ENCODE data around the gene IGFL4.

IGFL4 gene

DNA sequence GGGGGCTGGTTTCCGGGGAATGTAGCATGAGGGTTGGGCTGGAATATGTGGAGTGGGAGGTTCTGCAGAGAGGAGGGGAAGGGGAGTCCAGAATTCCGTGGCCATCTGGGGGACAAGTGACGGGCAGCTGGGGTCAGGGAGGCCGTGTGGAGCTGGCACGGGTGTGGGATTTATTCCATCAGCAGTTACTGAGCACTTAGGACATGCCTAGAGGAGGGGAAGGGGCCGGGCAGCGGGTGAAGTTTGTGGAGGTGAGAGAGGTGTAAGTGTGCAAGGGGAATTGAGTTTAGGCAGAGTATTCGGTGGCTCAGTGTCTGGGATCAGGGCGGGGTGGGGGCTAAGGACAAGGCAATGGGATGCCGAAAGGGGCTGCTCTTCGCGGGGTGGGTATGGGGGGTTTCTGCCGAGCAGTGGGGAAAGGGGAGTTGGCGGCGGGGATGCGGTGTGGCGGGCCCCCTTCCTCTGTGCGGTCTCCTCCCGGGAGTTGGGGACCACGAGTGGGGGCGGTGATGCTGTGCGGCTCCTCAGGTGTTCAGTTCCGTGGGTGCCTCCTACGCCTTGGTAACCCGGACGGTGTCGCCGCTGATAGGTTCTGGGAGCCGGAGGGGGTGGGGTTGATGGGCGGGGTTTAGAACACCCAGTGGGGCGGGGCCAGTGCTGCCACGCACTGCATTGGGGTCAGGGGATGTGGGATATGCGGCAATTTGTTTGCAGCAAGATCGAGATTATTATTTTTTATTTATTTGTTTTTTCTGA lies 40.1 kb downstream of the IGFL4 start:
- H3K4me1 Mint-ChIP-seq (ENCODE audit: low read depth): peaks cover 28% of the 10 kb centered on the region
- H3K27ac Mint-ChIP-seq: peak overlapping the region; percentile 50
- H3K9me3 Mint-ChIP-seq: no peaks in the 10 kb centered on the region
- peak overlapping the region; percentile 81 for H3K4me3 Mint-ChIP-seq
- peaks cover 14% of the 10 kb centered on the region for H3K36me3 Mint-ChIP-seq (ENCODE audit: low read depth)
- H3K27me3 Mint-ChIP-seq (ENCODE audit: low read depth): peaks cover 4% of the 10 kb centered on the region
- peak; percentile 47 for DNase-seq (ENCODE audit: low spot score)

DNA sequence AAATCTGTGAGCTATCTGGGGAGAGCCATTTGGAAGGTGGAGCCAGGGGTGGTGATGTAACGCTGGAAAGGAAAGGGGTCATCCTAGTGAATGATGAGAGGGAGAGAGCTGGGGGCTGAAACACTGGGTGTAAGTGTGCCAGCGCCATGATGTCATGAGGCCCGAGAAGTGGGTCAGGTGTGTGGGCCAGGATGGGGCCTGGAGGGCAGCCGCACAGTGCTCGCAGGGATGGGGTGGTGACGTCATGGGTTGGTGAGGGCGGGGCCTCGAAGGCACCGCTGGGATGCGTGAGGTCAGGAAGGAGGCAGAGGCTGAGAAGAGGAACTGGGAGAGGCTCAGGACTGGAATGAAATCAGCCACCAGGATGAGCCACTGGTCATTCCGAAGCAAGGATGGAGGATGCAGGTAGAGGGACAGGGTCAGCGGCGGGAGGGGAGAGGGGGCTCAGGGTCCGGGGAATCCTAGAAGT lies 41.1 kb downstream of the IGFL4 start:
- DNase-seq (ENCODE audit: low spot score): no peak
- Mint-ChIP-seq H3K36me3 (ENCODE audit: low read depth) (peaks cover 11% of the 10 kb centered on the region), H3K27me3 (ENCODE audit: low read depth) (peaks cover 4% of the 10 kb centered on the region), H3K9me3 (no peaks in the 10 kb centered on the region), H3K4me1 (ENCODE audit: low read depth) (peaks cover 28% of the 10 kb centered on the region), H3K27ac (peak overlapping the region; percentile 55), H3K4me3 (peak overlapping the region; percentile 63)

DNA sequence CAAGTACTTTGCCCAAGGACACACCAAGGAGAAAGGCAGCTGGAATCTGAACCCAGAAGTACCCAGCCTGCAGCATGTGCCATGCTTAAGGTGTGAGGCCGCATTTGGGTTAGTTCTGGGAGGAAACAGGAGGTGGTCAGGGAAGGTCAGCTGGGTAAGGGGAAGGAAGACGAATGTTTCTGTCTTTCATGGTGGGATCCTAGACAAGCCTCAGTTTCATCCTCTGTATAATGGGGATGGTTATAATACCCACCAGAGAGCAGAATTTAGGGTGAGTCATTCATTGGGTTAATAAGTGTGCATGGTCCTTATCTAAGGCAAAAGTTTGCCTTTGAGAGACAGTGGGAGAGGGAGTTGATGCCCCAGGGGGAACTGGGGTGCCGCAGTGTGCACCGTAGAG lies 42.0 kb downstream of the IGFL4 start:
- Mint-ChIP-seq H3K4me3 (no peak overlapping the region), H3K4me1 (ENCODE audit: low read depth) (peaks cover 28% of the 10 kb centered on the region), H3K27ac (no peak overlapping the region), H3K36me3 (ENCODE audit: low read depth) (peaks cover 11% of the 10 kb centered on the region), H3K27me3 (ENCODE audit: low read depth) (peaks cover 4% of the 10 kb centered on the region), H3K9me3 (no peaks in the 10 kb centered on the region)
- DNase-seq (ENCODE audit: low spot score): no peak

DNA sequence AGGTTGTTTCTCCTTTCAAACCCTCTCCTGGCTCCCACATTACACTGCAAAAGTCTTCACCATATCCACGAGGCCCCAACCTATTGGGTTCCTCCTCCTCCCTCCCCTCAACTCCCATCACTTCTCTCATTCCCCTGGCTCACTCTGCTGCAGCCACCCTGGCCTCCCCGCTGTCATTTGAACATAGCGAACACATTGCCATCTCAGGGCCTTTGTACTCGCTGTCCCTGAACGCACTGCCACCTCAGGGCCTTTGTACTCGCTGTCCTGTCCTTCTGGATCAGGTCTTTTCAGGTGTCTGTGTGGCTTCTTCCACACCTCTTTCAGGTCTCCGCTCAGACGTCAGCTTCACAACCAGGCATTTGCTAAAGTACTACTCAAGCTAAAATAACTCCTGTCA lies 43.9 kb downstream of the IGFL4 start:
- Mint-ChIP-seq H3K4me3 (no peak overlapping the region), H3K9me3 (no peaks in the 10 kb centered on the region), H3K4me1 (ENCODE audit: low read depth) (peaks cover 28% of the 10 kb centered on the region), H3K27ac (peak overlapping the region; percentile 22), H3K36me3 (ENCODE audit: low read depth) (peaks cover 10% of the 10 kb centered on the region), H3K27me3 (ENCODE audit: low read depth) (peaks cover 4% of the 10 kb centered on the region)
- no peak for DNase-seq (ENCODE audit: low spot score)

- peaks cover 4% of the 10 kb centered on the region for H3K27me3 Mint-ChIP-seq (ENCODE audit: low read depth)
- no peaks in the 10 kb centered on the region for H3K9me3 Mint-ChIP-seq
- H3K27ac Mint-ChIP-seq: no peak overlapping the region
- peaks cover 26% of the 10 kb centered on the region for H3K4me1 Mint-ChIP-seq (ENCODE audit: low read depth)
- no peak for DNase-seq (ENCODE audit: low spot score)
- no peak overlapping the region for H3K4me3 Mint-ChIP-seq
- peaks cover 10% of the 10 kb centered on the region for H3K36me3 Mint-ChIP-seq (ENCODE audit: low read depth)
Measured at GRCh38 chr19:45995715-45996385, 45.0 kb downstream of the IGFL4 start.

DNA sequence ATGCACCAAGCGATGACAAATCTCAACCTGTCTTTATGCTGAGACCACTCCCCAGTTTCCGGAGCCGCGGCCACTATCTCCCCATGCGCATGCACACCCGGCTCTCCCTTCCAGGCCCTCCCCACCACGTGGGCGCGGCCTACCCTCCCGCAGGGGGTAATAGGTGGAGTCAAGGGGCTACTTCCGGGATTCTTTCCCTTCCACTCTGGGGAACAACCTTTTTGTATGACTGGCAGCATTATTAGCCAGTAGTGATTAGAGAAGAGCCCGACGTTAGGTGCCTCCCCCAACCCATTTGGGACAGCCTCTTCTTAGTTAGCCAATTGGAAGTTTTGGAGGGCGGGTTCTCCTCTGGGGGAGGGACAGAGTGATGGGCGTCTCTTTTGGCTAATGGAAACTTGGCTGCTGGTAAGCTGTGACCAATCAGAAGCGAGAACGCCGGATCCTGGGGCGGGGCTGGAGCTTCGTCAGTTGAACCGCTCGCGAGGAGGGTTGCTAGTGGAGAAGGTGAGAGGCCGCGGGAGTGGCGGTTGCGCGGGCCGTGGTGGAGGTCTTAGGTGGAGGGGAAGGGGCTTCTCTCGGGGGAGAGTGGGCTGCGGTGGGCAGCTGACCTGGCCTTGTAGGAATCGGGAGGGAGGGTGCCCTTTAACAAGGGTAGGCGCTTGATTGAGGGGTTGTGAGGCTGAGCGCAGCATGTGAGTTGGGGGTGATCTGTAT lies 45.6 kb downstream of the IGFL4 start, which contains the start of gene CCDC61:
Gene CCDC61, plus strand, starts transcription at position 470 of the 717 bp plus-strand sequence. CDS start 7,552 bp downstream, outside the sequence.
- Mint-ChIP-seq H3K4me1 (ENCODE audit: low read depth) (peaks cover 20% of the 10 kb centered on the region), H3K27ac (no peak within 1 kb of the TSS), H3K4me3 (no peak within 1 kb of the TSS), H3K27me3 (ENCODE audit: low read depth) (peaks cover 9% of the 10 kb centered on the region), H3K9me3 (no peaks in the 10 kb centered on the region), H3K36me3 (ENCODE audit: low read depth) (peaks cover 10% of the 10 kb centered on the region)
- peak; percentile 94 for DNase-seq (ENCODE audit: low spot score)

DNA sequence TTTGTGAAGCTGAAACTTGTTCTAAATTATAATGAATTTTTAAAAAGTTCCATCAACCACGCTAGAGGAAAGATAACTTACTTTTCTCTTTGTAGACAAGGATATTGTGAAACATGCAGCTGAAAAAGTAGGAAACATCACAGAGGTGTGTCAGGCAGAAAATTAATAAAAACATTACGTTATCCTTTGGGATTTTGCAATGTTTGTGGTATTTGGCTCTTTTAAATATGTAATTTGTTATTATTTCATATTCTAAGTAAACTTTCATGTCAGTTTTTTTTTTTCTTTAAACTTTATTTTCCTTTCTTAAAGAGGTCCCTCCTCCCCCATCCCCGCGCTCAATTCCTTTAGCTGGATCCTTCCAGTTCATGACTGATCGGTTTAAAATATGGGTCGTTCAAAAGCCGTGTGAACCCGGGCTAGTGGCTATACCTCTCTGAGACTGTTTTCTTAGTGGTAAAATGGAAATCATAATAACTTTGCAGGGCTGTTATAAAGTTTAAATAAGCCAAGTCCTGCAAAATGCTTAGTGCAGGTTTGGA lies 46.3 kb downstream of the IGFL4 start:
- H3K27ac Mint-ChIP-seq: no peak overlapping the region
- no peak for DNase-seq (ENCODE audit: low spot score)
- H3K36me3 Mint-ChIP-seq (ENCODE audit: low read depth): peaks cover 7% of the 10 kb centered on the region
- peaks cover 14% of the 10 kb centered on the region for H3K4me1 Mint-ChIP-seq (ENCODE audit: low read depth)
- peaks cover 11% of the 10 kb centered on the region for H3K27me3 Mint-ChIP-seq (ENCODE audit: low read depth)
- H3K9me3 Mint-ChIP-seq: no peaks in the 10 kb centered on the region
- no peak overlapping the region for H3K4me3 Mint-ChIP-seq

DNA sequence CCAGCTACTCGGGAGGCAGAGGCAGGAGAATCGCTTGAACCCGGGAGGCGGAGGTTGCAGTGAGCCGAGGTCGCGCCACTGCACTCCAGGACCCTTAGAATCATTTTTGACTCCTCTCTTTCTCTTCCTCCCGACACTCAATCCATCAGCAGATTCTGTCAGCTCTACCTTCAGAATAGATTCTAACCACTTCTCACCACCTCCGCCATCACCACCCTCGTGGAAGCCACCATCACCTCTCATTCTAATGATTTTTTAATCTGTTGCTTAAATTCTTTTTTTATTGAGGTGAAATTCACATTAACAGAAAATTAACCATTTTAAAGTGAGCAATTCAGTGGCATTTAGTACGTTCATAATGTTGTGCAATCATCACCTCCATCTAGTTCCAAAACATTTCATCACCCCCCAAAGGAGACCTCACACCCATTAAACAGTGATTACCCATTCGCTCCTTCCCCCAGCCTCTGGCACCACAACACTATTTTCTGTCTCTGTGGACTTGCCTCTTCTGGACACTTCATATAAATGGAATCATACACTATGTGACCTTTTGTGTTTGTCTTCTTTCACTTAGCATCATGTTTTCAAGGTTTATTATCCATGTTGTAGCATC lies 50.6 kb downstream of the IGFL4 start:
- Mint-ChIP-seq H3K9me3 (no peaks in the 10 kb centered on the region), H3K27ac (no peak overlapping the region), H3K27me3 (ENCODE audit: low read depth) (peaks cover 26% of the 10 kb centered on the region), H3K36me3 (ENCODE audit: low read depth) (no peaks in the 10 kb centered on the region), H3K4me3 (no peak overlapping the region), H3K4me1 (ENCODE audit: low read depth) (peaks cover 2% of the 10 kb centered on the region)
- no peak for DNase-seq (ENCODE audit: low spot score)

Measured in T-helper 2 cell treated with Interferon-gamma antibody and Interleukin-4, amounts not matched to agents 5 μg/mL and 100 μg/mL, for 36 hours (primary cell).